Ascending aorta (tissue), 2 donors: ENCODE measurements around the gene C10orf90. TPM values are rescaled to one million over a fixed set of nuclear protein-coding genes. Genes with fewer than 3 reads are reported as not detected.

Experiments used
- DNase-seq, 2 donors: peaks; one replicate each; pipeline ENCODE4 v3.0.0-alpha.2; 2019; ENCODE audit warnings: low spot score in 2 of 2
- H3K27ac ChIP-seq, 2 donors: fragments of 200-600 bp; sonication (generic); one replicate each; pipeline ENCODE4 v1.5.1; 2016 to 2017; ENCODE audit warnings: mild to moderate bottlenecking in 1 of 2
- H3K27me3 ChIP-seq: fragments of 200-600 bp; sonication (generic); one replicate; pipeline ENCODE4 v1.5.1; 2017
- H3K36me3 ChIP-seq, 2 donors: fragments of 200-600 bp; sonication (generic); one replicate each; pipeline ENCODE4 v1.5.1; 2016
- H3K4me1 ChIP-seq, 2 donors: fragments of 200-600 bp; sonication (generic); one replicate each; pipeline ENCODE4 v1.5.1; 2016 to 2017; ENCODE audit warnings: mild to moderate bottlenecking in 1 of 2
- H3K4me3 ChIP-seq, 2 donors: fragments of 200-600 bp; sonication (generic); one replicate each; pipeline ENCODE4 v1.5.1; 2016 to 2017; ENCODE audit warnings: mild to moderate bottlenecking in 1 of 2
- H3K9me3 ChIP-seq, 2 donors: fragments of 200-600 bp; sonication (generic); one replicate each; pipeline ENCODE4 v1.5.1; 2016
- CTCF ChIP-seq, 3 experiments: fragments of 200-600 bp in 2 of 3; fragments of 450-650 bp in 1 of 3; sonication (generic) in 2 of 3; IDR thresholded peaks; one replicate each; pipeline ENCODE4 v1.5.1; 2016 to 2019; ENCODE audit warnings: antibody characterized with exemption in 3 of 3, mild to moderate bottlenecking in 1 of 3, moderate library complexity in 1 of 3
- intact Hi-C: fragments of 100-400 bp; cut with DNase I; formaldehyde crosslinking; loops from one replicate; pipeline ENCODE4 v1.15.1; 2023
- total RNA-seq: library from RNA; depleted of rRNA; stranded (reverse); fragments of >200 nt; gene quantifications from one replicate; pipeline ENCODE4 v1.1.0, GENCODE V29; 2016

The C10orf90 gene
- total RNA-seq, 1 donor from 2014 or later, result not detected

- no peaks in the 10 kb centered on the region for H3K9me3 ChIP-seq
- DNase-seq, result no peak
- H3K27ac ChIP-seq, result no peak overlapping the region
- H3K27me3 ChIP-seq, result no peaks in the 10 kb centered on the region
- no peaks in the 10 kb centered on the region for H3K4me1 ChIP-seq
- no peaks in the 10 kb centered on the region for H3K36me3 ChIP-seq
- no peak for TF ChIP-seq CTCF (IDR thresholded peaks at IDR 0.05)
- intact Hi-C loops, result no loop called here
- H3K4me3 ChIP-seq, result no peak overlapping the region
Observed at GRCh38 chr10:126459032-126459831, 211.3 kb downstream of the C10orf90 start.

- DNase-seq, result no peak
- TF ChIP-seq CTCF (IDR thresholded peaks at IDR 0.05), result no peak
- H3K4me1 ChIP-seq, result no peaks in the 10 kb centered on the region
- H3K36me3 ChIP-seq, result no peaks in the 10 kb centered on the region
- no peaks in the 10 kb centered on the region for H3K27me3 ChIP-seq
- H3K27ac ChIP-seq, result no peak overlapping the region
- intact Hi-C loops, result no loop called here
- H3K4me3 ChIP-seq, result no peak overlapping the region
- H3K9me3 ChIP-seq, result no peaks in the 10 kb centered on the region
Observed at GRCh38 chr10:126458466-126458865, 212.0 kb downstream of the C10orf90 start.

- no peaks in the 10 kb centered on the region for H3K4me1 ChIP-seq
- DNase-seq, result no peak
- intact Hi-C loops, result no loop called here
- H3K4me3 ChIP-seq, result no peak overlapping the region
- H3K9me3 ChIP-seq, result no peaks in the 10 kb centered on the region
- TF ChIP-seq CTCF (IDR thresholded peaks at IDR 0.05), result no peak
- no peaks in the 10 kb centered on the region for H3K27me3 ChIP-seq
- no peak overlapping the region for H3K27ac ChIP-seq
- H3K36me3 ChIP-seq, result no peaks in the 10 kb centered on the region
Observed at GRCh38 chr10:126456632-126457031, 213.9 kb downstream of the C10orf90 start.

- DNase-seq, result no peak
- no peak for TF ChIP-seq CTCF (IDR thresholded peaks at IDR 0.05)
- no peak overlapping the region for H3K27ac ChIP-seq
- no peaks in the 10 kb centered on the region for H3K9me3 ChIP-seq
- no peaks in the 10 kb centered on the region for H3K4me1 ChIP-seq
- H3K4me3 ChIP-seq, result no peak overlapping the region
- H3K36me3 ChIP-seq, result no peaks in the 10 kb centered on the region
- no peaks in the 10 kb centered on the region for H3K27me3 ChIP-seq
- intact Hi-C loops, result no loop called here
Observed at GRCh38 chr10:126455766-126456405, 214.6 kb downstream of the C10orf90 start.

- Histone ChIP-seq H3K36me3 (no peaks in the 10 kb centered on the region), H3K4me3 (no peak overlapping the region), H3K27me3 (no peaks in the 10 kb centered on the region), H3K9me3 (no peaks in the 10 kb centered on the region), H3K27ac (no peak overlapping the region), H3K4me1 (no peaks in the 10 kb centered on the region)
- no peak for DNase-seq
- intact Hi-C loops, result no loop called here
- TF ChIP-seq CTCF (IDR thresholded peaks at IDR 0.05), result no peak
Observed at GRCh38 chr10:126455036-126455765, 215.3 kb downstream of the C10orf90 start.
